Stimulated activated CD8-positive, alpha-beta memory T cell treated with anti-CD3 and anti-CD28 coated beads, Interleukin-12 subunit alpha, Interleukin-12 subunit beta, amount 100 ng/mL, for 4 hours (primary cell): ENCODE data around the gene HABP4.

ENCODE experiments used
- DNase-seq: peaks from one replicate; pipeline ENCODE4 v3.0.0-alpha.2; 2020; ENCODE audit warnings: low read depth

Gene HABP4

GRCh38 chr9:96523374-96523773, 73.4 kb downstream of the HABP4 start:
- DNase-seq = no peak

- DNase-seq = no peak
These were observed 74.1 kb downstream of the HABP4 start for GRCh38 chr9:96524045-96524444.

GRCh38 chr9:96524764-96525163, 74.8 kb downstream of the HABP4 start:
- DNase-seq = no peak

- DNase-seq = no peak
These were observed 82.2 kb downstream of the HABP4 start for GRCh38 chr9:96532173-96532572.

- no peak for DNase-seq
These were observed 90.1 kb downstream of the HABP4 start for GRCh38 chr9:96540106-96540505.
